ENCODE results near the gene PPP1R1A.

DNA sequence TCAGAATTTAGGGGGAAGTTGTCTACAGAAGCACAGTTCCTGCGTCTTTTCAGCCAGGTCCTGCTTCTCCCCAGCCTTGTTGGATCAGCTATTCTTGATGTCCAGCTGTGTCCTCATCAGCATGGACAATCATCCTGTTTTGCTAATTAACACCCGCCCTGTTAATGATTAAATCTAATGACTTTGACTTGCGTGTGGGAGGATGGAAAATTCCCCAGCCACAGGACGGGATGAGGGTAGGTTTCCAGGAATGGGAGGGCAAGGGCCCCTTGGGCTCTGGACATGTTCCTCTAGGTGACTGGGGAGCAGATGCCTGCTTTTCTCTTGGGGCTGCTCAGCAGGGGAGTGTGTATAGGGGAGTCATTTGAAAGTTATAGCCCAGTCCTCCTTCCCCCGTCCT lies 5.3 kb upstream of the PPP1R1A start:
- TF ChIP-seq, protein P1, sequence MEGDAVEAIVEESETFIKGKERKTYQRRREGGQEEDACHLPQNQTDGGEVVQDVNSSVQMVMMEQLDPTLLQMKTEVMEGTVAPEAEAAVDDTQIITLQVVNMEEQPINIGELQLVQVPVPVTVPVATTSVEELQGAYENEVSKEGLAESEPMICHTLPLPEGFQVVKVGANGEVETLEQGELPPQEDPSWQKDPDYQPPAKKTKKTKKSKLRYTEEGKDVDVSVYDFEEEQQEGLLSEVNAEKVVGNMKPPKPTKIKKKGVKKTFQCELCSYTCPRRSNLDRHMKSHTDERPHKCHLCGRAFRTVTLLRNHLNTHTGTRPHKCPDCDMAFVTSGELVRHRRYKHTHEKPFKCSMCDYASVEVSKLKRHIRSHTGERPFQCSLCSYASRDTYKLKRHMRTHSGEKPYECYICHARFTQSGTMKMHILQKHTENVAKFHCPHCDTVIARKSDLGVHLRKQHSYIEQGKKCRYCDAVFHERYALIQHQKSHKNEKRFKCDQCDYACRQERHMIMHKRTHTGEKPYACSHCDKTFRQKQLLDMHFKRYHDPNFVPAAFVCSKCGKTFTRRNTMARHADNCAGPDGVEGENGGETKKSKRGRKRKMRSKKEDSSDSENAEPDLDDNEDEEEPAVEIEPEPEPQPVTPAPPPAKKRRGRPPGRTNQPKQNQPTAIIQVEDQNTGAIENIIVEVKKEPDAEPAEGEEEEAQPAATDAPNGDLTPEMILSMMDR (IDR thresholded peaks at IDR 0.05; ENCODE audit: low read depth, low read length) = no peak
- TF ChIP-seq EZH2phosphoT487 (IDR thresholded peaks at IDR 0.05; ENCODE audit: low read depth) = no peak
